ENCODE results near the gene LRRC27. TPM values are rescaled to one million over a fixed set of nuclear protein-coding genes. Genes with fewer than 3 reads are reported as not detected.

The LRRC27 gene
- total RNA-seq, 6 donors from 2014 or later, result 7.4 to 110 (median 15.1) TPM

GRCh38 chr10:132324186-132324585, 7.8 kb upstream of the LRRC27 start:
- ATAC-seq (ENCODE audit: low FRiP score in 2 of 2) (no peak), DNase-seq (no peak)
- H3K36me3 ChIP-seq, result no peaks in the 10 kb centered on the region
- H3K27ac ChIP-seq, result no peak overlapping the region
- no peak for TF ChIP-seq CTCF (IDR thresholded peaks at IDR 0.05)
- no peak for TF ChIP-seq EP300 (IDR thresholded peaks at IDR 0.05)
- TF ChIP-seq POLR2A (IDR thresholded peaks at IDR 0.05), result no peak
- no peak for TF ChIP-seq POLR2AphosphoS5 (IDR thresholded peaks at IDR 0.05)
- no peaks in the 10 kb centered on the region for H3K27me3 ChIP-seq
- 77 to 83% methylated on average over 1 of the region's 1 CpG for WGBS, 2 donors
- peaks cover 0 to 12% (median 11%) of the 10 kb centered on the region in 4 donors for H3K4me1 ChIP-seq
- H3K4me3 ChIP-seq, result no peak overlapping the region
- no peaks in the 10 kb centered on the region for H3K9me3 ChIP-seq

DNA sequence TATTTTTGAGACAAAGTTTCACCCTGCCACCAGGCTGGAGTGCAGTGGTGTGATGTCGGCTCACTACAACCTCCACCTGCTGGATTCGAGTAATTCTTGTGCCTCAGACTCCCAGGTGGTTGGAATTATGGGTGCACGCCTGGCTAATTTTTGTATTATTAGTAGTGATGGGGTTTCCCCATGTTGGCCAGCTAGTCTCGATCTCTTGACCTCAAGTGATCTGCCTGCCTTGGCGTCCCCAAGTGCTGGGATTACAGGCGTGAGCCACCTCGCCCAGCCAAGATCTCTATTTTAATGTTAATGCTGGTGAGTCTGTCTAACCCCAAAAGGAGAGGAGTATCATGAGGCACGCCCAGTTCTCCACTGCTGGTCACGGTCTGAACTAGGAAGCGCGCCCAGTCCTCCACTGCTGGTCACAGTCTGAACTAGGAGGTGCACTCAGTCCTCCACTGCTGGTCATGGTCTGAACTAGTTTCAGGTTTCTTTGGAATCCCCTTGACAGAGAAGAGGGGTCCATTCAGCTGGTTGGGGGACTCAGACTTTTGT, 5.6 kb upstream of the LRRC27 start:
- TF ChIP-seq EP300 (IDR thresholded peaks at IDR 0.05) (no peak), POLR2A (IDR thresholded peaks at IDR 0.05) (no peak), POLR2AphosphoS5 (IDR thresholded peaks at IDR 0.05) (no peak), CTCF (IDR thresholded peaks at IDR 0.05) (no peak)
- Histone ChIP-seq H3K9me3 (no peaks in the 10 kb centered on the region), H3K36me3 (no peaks in the 10 kb centered on the region), H3K4me1 (peaks cover 14 to 34% (median 26%) of the 10 kb centered on the region in 4 donors), H3K27ac (no peak overlapping the region), H3K4me3 (no peak overlapping the region), H3K27me3 (no peaks in the 10 kb centered on the region)
- ATAC-seq (ENCODE audit: low FRiP score in 2 of 2) (no peak), DNase-seq (no peak)
- WGBS, 2 donors, result 95 to 99% methylated on average over 7 to 11 of the region's 11 CpGs

DNA sequence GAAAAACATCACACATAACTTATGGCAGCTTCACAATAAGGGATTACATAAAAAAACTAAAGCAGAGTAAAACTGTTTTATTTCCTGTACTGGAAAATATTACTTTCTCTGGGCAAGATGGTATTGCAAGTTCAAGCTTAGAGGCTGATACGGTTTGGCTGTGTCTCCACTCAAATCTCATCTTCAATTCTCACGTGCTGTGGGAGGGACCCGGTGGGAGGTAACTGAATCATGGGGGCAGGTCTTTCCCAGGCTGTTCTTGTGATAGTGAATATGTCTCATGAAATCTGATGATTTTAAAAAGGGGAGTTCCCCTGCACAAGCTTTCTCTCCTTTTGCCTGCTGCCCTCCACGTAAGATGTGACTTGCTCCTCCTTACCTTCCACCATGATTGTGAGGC, 5.1 kb upstream of the LRRC27 start:
- WGBS, 2 donors, result 94 to 95% methylated on average over 4 of the region's 4 CpGs
- TF ChIP-seq POLR2AphosphoS5 (IDR thresholded peaks at IDR 0.05) (no peak), EP300 (IDR thresholded peaks at IDR 0.05) (no peak), POLR2A (IDR thresholded peaks at IDR 0.05) (no peak), CTCF (IDR thresholded peaks at IDR 0.05) (no peak)

GRCh38 chr10:132328106-132328505, 3.9 kb upstream of the LRRC27 start:
- no peaks in the 10 kb centered on the region for H3K36me3 ChIP-seq
- H3K9me3 ChIP-seq, result no peaks in the 10 kb centered on the region
- 95 to 98% methylated on average over 7 to 9 of the region's 9 CpGs for WGBS, 2 donors
- no peaks in the 10 kb centered on the region for H3K27me3 ChIP-seq
- H3K4me1 ChIP-seq, result peaks cover 21 to 40% (median 28%) of the 10 kb centered on the region in 4 donors
- H3K27ac ChIP-seq, result no peak overlapping the region
- no peak overlapping the region for H3K4me3 ChIP-seq
- peak in 1 of 2 donors; percentile 6 for DNase-seq
- ATAC-seq (ENCODE audit: low FRiP score in 2 of 2), result no peak
- no peak for TF ChIP-seq CTCF (IDR thresholded peaks at IDR 0.05)
- no peak for TF ChIP-seq EP300 (IDR thresholded peaks at IDR 0.05)
- no peak for TF ChIP-seq POLR2A (IDR thresholded peaks at IDR 0.05)
- TF ChIP-seq POLR2AphosphoS5 (IDR thresholded peaks at IDR 0.05), result no peak

More for the DNA sequence above, 5.1 kb upstream of the LRRC27 start:
- Histone ChIP-seq H3K4me1 (peaks cover 14 to 35% (median 26%) of the 10 kb centered on the region in 4 donors), H3K27ac (no peak overlapping the region), H3K4me3 (no peak overlapping the region), H3K36me3 (no peaks in the 10 kb centered on the region), H3K9me3 (no peaks in the 10 kb centered on the region), H3K27me3 (no peaks in the 10 kb centered on the region)
- ATAC-seq (ENCODE audit: low FRiP score in 2 of 2) (no peak), DNase-seq (no peak)

DNA sequence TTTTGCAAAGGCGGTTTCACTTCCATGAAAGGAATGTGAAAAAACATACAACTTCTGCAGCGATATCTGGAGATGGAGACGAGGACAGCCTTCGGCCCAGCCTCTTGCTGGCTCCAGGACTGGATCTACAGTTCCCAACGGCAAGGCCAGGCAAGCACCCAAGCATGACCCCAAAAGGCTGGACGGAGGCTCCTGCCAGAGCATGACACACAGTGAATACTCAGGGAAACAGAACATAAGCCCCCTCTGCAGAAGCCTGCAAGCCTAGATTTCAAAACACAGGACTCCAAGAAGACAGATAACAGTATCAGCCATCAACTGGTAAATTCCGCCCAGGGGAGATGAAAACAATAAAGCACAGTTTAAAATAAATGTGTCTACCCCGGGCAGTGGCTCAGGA, 3.3 kb upstream of the LRRC27 start:
- H3K9me3 ChIP-seq, result no peaks in the 10 kb centered on the region
- H3K36me3 ChIP-seq, result no peaks in the 10 kb centered on the region
- no peak overlapping the region for H3K27ac ChIP-seq
- 75 to 76% methylated on average over 8 of the region's 8 CpGs for WGBS, 2 donors
- H3K4me1 ChIP-seq, result peaks cover 21 to 43% (median 27%) of the 10 kb centered on the region in 4 donors
- no peaks in the 10 kb centered on the region for H3K27me3 ChIP-seq
- DNase-seq (peak in 1 of 2 donors; percentile 8), ATAC-seq (ENCODE audit: low FRiP score in 2 of 2) (no peak)
- no peak overlapping the region for H3K4me3 ChIP-seq
- TF ChIP-seq CTCF (IDR thresholded peaks at IDR 0.05), result no peak
- no peak for TF ChIP-seq POLR2A (IDR thresholded peaks at IDR 0.05)
- TF ChIP-seq EP300 (IDR thresholded peaks at IDR 0.05), result no peak
- no peak for TF ChIP-seq POLR2AphosphoS5 (IDR thresholded peaks at IDR 0.05)
